HEK293 (cell line): Measurements from ENCODE around the gene SLC4A11.

ENCODE experiments used
- CTCF ChIA-PET: fragments of 350-600 bp; formaldehyde crosslinking; extraction: SDS; loops from one replicate; lab custom pipeline; 2021; ENCODE audit warnings: antibody characterized with exemption; lab: Yijun Ruan, JAX
- POLR2A ChIA-PET: fragments of 300-600 bp; formaldehyde crosslinking; extraction: SDS; loops from one replicate; lab custom pipeline; 2020; ENCODE audit warnings: antibody characterized with exemption, inconsistent platforms; lab: Yijun Ruan, JAX
- H3K27ac ChIP-seq: fragments of 200-500 bp; sonication (Bioruptor generic); 2 replicates; pipeline ENCODE4 v1.5.1; 2014; ENCODE audit warnings: low read depth, low read length, control low read depth, inconsistent platforms; ENCODE audit errors: extremely low read depth
- H3K36me3 ChIP-seq, 2 experiments: fragments of 200-500 bp in 1 of 2; sonication (Bioruptor generic) in 1 of 2; 1 replicate in 1 of 2; 2 replicates in 1 of 2; pipeline ENCODE4 v1.5.1; 2014 to 2017; ENCODE audit warnings: inconsistent platforms in 2 of 2, low read length in 2 of 2; ENCODE audit not compliant: control insufficient read depth in 2 of 2, insufficient read depth in 1 of 2
- H3K4me1 ChIP-seq: fragments of 200-500 bp; sonication (Bioruptor generic); 2 replicates; pipeline ENCODE4 v1.5.1; 2014; ENCODE audit warnings: mild to moderate bottlenecking, low read length, inconsistent platforms; ENCODE audit not compliant: control insufficient read depth, insufficient read depth
- H3K4me3 ChIP-seq: 2 replicates; pipeline ENCODE4 v1.5.1; 2011; ENCODE audit warnings: low read depth, mild to moderate bottlenecking, control low read depth, low read length, moderate library complexity
- H3K9me3 ChIP-seq: fragments of 200-500 bp; sonication (Bioruptor generic); 2 replicates; pipeline ENCODE4 v1.5.1; 2014; ENCODE audit warnings: low read depth, low read length, inconsistent platforms; ENCODE audit not compliant: control insufficient read depth, insufficient read depth
- EGR2 ChIP-seq: fragments of 450-650 bp; formaldehyde crosslinking; IDR thresholded peaks from 2 replicates; pipeline ENCODE4 v1.5.1; 2016; ENCODE audit warnings: low read depth, missing biosample characterization, missing genetic modification characterization
- HOXC10 ChIP-seq: sonication (generic); formaldehyde crosslinking; IDR thresholded peaks from 2 replicates; pipeline ENCODE4 v1.8.1; 2023; ENCODE audit warnings: mild to moderate bottlenecking, missing genetic modification reagents
- HOXD13 ChIP-seq: sonication (generic); formaldehyde crosslinking; IDR thresholded peaks from 2 replicates; pipeline ENCODE4 v1.8.0; 2022; ENCODE audit warnings: missing genetic modification reagents, borderline replicate concordance
- KLF17 ChIP-seq: fragments of 450-650 bp; formaldehyde crosslinking; IDR thresholded peaks from 2 replicates; pipeline ENCODE4 v1.5.1; 2016; ENCODE audit warnings: missing biosample characterization, missing genetic modification characterization
- PRDM1 ChIP-seq: fragments of 450-650 bp; formaldehyde crosslinking; IDR thresholded peaks from 2 replicates; pipeline ENCODE4; 2016; ENCODE audit warnings: missing biosample characterization, missing genetic modification characterization
- TSHZ1 ChIP-seq: fragments of 450-650 bp; formaldehyde crosslinking; IDR thresholded peaks from 2 replicates; pipeline ENCODE4 v1.5.1; 2016; ENCODE audit warnings: missing biosample characterization, missing genetic modification characterization, borderline replicate concordance
- YY1 ChIP-seq: fragments of 450-650 bp; formaldehyde crosslinking; IDR thresholded peaks from 2 replicates; pipeline ENCODE4 v1.5.1; 2018; ENCODE audit warnings: missing biosample characterization, missing genetic modification characterization
- ZBTB7A ChIP-seq: fragments of 450-650 bp; formaldehyde crosslinking; IDR thresholded peaks from 2 replicates; pipeline ENCODE4 v1.5.1; 2016; ENCODE audit warnings: low read depth, missing biosample characterization, missing genetic modification characterization
- ZEB2 ChIP-seq: fragments of 450-650 bp; formaldehyde crosslinking; IDR thresholded peaks from 2 replicates; pipeline ENCODE4 v1.5.1; 2016; ENCODE audit warnings: missing biosample characterization, missing genetic modification characterization
- ZFHX2 ChIP-seq: fragments of 450-650 bp; formaldehyde crosslinking; conservative IDR thresholded peaks from 2 replicates; pipeline ENCODE4 v1.5.1; 2016; ENCODE audit warnings: missing biosample characterization, missing genetic modification characterization
- ZNF132 ChIP-seq: fragments of 450-650 bp; formaldehyde crosslinking; IDR thresholded peaks from 2 replicates; pipeline ENCODE4 v1.5.1; 2017; ENCODE audit warnings: missing biosample characterization, missing genetic modification characterization, borderline replicate concordance
- ZNF174 ChIP-seq: fragments of 450-650 bp; formaldehyde crosslinking; IDR thresholded peaks from 2 replicates; pipeline ENCODE4 v1.5.0; 2017; ENCODE audit warnings: missing biosample characterization, mild to moderate bottlenecking, missing genetic modification characterization
- ZNF184 ChIP-seq: fragments of 450-650 bp; IDR thresholded peaks from 2 replicates; pipeline ENCODE4 v1.5.1; 2018; ENCODE audit warnings: missing biosample characterization, mild to moderate bottlenecking, missing genetic modification characterization
- ZNF394 ChIP-seq: fragments of 450-650 bp; formaldehyde crosslinking; IDR thresholded peaks from 2 replicates; pipeline ENCODE4 v1.5.1; 2016; ENCODE audit warnings: missing biosample characterization, missing genetic modification characterization, mild to moderate bottlenecking, moderate library complexity, borderline replicate concordance
- ZNF626 ChIP-seq: fragments of 450-650 bp; sonication (Bioruptor Pico); formaldehyde crosslinking; IDR thresholded peaks from 2 replicates; pipeline ENCODE4 v1.5.1; 2018; ENCODE audit warnings: missing biosample characterization, missing genetic modification characterization, inconsistent platforms
- ZNF704 ChIP-seq: fragments of 450-650 bp; formaldehyde crosslinking; IDR thresholded peaks from 2 replicates; pipeline ENCODE4 v1.5.1; 2016; ENCODE audit warnings: missing biosample characterization, missing genetic modification characterization
- ZNF768 ChIP-seq: fragments of 450-650 bp; formaldehyde crosslinking; IDR thresholded peaks from 2 replicates; pipeline ENCODE4 v1.5.1; 2018; ENCODE audit warnings: missing biosample characterization, mild to moderate bottlenecking, missing genetic modification characterization
- ZNF792 ChIP-seq: fragments of 450-650 bp; formaldehyde crosslinking; IDR thresholded peaks from 2 replicates; pipeline ENCODE4 v1.5.1; 2016; ENCODE audit warnings: missing biosample characterization, missing genetic modification characterization
- ZSCAN16 ChIP-seq: fragments of 450-650 bp; formaldehyde crosslinking; IDR thresholded peaks from 2 replicates; pipeline ENCODE4 v1.5.1; 2016; ENCODE audit warnings: missing biosample characterization, missing genetic modification characterization
- TF ChIP-seq, protein P1 (sequence below): fragments of 450-650 bp; formaldehyde crosslinking; conservative IDR thresholded peaks from 2 replicates; pipeline ENCODE4 v1.5.1; 2016; ENCODE audit warnings: low read depth, missing biosample characterization, missing genetic modification characterization
- TF ChIP-seq, protein P2 (sequence below): fragments of 450-650 bp; formaldehyde crosslinking; IDR thresholded peaks from 2 replicates; pipeline ENCODE4 v1.5.1; 2017; ENCODE audit warnings: missing biosample characterization, missing genetic modification characterization

Gene SLC4A11

GRCh38 chr20:3193806-3194616 lies 45.0 kb downstream of the SLC4A11 start:
- ChIA-PET CTCF (no interaction called here), POLR2A (no interaction called here)
- TF ChIP-seq, protein P1, sequence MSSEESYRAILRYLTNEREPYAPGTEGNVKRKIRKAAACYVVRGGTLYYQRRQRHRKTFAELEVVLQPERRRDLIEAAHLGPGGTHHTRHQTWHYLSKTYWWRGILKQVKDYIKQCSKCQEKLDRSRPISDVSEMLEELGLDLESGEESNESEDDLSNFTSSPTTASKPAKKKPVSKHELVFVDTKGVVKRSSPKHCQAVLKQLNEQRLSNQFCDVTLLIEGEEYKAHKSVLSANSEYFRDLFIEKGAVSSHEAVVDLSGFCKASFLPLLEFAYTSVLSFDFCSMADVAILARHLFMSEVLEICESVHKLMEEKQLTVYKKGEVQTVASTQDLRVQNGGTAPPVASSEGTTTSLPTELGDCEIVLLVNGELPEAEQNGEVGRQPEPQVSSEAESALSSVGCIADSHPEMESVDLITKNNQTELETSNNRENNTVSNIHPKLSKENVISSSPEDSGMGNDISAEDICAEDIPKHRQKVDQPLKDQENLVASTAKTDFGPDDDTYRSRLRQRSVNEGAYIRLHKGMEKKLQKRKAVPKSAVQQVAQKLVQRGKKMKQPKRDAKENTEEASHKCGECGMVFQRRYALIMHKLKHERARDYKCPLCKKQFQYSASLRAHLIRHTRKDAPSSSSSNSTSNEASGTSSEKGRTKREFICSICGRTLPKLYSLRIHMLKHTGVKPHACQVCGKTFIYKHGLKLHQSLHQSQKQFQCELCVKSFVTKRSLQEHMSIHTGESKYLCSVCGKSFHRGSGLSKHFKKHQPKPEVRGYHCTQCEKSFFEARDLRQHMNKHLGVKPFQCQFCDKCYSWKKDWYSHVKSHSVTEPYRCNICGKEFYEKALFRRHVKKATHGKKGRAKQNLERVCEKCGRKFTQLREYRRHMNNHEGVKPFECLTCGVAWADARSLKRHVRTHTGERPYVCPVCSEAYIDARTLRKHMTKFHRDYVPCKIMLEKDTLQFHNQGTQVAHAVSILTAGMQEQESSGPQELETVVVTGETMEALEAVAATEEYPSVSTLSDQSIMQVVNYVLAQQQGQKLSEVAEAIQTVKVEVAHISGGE (tag by site-specific recombination), result no peak
- TF ChIP-seq EGR2 (tag by site-specific recombination) (peak; percentile 89), HOXD13 (CRISPR knock-in tag) (no peak), ZNF768 (tag by site-specific recombination) (no peak), ZFHX2 (tag by site-specific recombination) (peak; percentile 89), ZNF132 (tag by site-specific recombination) (no peak), ZSCAN16 (no peak), ZNF626 (no peak), ZNF184 (no peak), HOXC10 (CRISPR knock-in tag) (no peak)
- no peaks in the 10 kb centered on the region for H3K9me3 ChIP-seq
- no peak overlapping the region for H3K4me3 ChIP-seq
- peaks cover 54 to 92% of the 10 kb centered on the region in 2 experiments for H3K36me3 ChIP-seq
- no peak overlapping the region for H3K27ac ChIP-seq
- no peaks in the 10 kb centered on the region for H3K4me1 ChIP-seq

DNA sequence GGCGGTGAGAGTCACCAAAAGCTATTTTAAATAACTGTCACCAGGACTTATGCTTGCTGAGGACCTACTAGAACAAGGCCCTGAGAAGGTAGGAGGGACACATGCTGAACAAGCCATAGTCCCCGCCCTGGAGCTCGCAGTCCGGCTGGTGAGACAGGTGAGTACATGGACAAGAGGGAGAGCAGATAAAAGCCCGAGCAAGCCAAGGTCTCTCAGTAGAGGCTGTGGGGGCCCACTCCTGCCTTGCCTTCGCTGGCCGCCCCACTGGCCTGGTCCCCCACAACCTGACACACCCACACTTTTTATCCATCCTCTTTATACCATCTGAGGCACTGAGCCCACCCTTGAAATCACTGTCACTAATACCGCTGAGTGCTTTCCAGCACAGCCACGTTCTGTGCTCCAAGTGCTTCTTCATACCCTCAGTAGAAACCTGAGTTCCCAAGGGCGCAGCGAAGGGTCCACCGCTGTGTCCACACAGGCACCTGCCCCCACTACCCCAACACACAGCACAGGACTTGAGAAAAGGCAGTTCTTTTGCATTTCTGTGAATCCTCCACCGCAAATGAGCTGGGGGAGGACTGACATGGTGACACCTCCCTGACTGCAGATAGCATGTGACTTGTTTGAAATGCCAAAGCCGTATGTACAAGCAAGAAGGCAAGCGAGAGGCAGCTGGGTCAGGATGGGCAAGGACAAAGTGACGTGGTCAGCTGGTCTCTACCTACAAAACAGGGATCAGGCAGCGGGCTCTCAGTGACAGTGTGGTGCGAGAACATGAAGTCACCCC lies 46.6 kb downstream of the SLC4A11 start:
- Histone ChIP-seq H3K27ac (peak overlapping the region; percentile 22; the same call in 1 of the 2 replicates), H3K9me3 (no peaks in the 10 kb centered on the region), H3K4me1 (no peaks in the 10 kb centered on the region), H3K4me3 (no peak overlapping the region), H3K36me3 (peaks cover 45 to 86% of the 10 kb centered on the region in 2 experiments)
- POLR2A ChIA-PET, result no interaction called here
- CTCF ChIA-PET, result no interaction called here
- TF ChIP-seq ZEB2 (no peak), ZBTB7A (tag by site-specific recombination) (no peak), EGR2 (tag by site-specific recombination) (no peak), ZNF394 (tag by site-specific recombination) (no peak), PRDM1 (no peak), ZNF792 (tag by site-specific recombination) (no peak), TSHZ1 (tag by site-specific recombination) (no peak), ZNF174 (tag by site-specific recombination) (no peak), ZNF704 (no peak), YY1 (tag by site-specific recombination) (no peak), KLF17 (no peak)
- TF ChIP-seq, protein P2, sequence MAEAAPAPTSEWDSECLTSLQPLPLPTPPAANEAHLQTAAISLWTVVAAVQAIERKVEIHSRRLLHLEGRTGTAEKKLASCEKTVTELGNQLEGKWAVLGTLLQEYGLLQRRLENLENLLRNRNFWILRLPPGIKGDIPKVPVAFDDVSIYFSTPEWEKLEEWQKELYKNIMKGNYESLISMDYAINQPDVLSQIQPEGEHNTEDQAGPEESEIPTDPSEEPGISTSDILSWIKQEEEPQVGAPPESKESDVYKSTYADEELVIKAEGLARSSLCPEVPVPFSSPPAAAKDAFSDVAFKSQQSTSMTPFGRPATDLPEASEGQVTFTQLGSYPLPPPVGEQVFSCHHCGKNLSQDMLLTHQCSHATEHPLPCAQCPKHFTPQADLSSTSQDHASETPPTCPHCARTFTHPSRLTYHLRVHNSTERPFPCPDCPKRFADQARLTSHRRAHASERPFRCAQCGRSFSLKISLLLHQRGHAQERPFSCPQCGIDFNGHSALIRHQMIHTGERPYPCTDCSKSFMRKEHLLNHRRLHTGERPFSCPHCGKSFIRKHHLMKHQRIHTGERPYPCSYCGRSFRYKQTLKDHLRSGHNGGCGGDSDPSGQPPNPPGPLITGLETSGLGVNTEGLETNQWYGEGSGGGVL (tag by site-specific recombination), result no peak
